ENCODE measurements around the gene NR5A1.

Gene NR5A1

DNA sequence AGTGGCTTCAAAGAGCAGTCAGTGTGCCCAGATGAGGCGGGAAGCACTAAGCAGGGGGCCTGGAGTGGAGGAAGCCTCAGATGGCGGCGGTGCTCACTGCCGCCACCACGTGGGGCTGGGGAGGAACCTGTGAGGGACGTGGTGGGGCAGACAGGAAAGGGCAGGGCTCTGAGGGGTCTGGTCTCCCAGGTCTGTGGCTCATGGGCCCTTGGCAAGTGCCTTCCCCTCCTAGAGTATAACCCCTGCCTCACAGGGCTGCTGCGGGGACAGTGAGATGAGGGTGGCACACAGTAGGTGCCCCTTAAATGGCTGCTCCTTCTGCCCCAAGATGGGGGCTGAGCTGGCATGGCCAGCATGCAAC lies 26.6 kb downstream of the NR5A1 start:
- DNase-seq (ENCODE audit: low read depth): no peak

DNA sequence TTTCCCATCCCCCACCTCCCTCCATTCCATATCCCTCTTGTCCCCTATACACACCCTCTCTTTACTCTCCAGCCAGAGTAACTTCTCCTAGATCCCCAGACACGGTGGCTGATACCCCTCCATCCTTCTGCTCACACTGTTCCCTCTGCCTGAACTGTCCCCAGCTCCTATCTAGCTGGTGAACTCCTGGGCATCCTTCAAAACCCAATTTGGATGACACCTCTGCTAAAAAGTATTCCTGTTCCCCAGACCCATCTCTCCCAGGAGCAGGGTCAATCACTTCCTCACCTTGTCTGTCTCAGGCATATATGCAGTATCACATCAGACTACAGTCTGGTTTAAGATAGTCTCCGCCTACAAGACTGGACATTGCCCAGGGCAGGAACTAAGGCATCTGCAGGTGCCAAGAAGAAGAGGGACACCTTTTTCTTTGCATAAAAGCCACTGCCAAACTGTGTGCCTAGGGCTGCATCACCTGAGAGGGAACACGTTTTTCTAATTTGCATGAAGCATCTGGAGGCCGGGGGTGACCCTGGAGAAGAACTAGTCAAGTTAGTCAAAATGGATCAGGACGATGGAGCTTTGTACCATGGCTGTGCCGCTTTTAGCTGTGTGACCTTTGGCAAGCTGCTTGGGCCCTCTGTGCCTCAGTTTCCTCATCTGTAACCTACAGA lies 27.1 kb downstream of the NR5A1 start:
- no peak for DNase-seq (ENCODE audit: low read depth)

DNA sequence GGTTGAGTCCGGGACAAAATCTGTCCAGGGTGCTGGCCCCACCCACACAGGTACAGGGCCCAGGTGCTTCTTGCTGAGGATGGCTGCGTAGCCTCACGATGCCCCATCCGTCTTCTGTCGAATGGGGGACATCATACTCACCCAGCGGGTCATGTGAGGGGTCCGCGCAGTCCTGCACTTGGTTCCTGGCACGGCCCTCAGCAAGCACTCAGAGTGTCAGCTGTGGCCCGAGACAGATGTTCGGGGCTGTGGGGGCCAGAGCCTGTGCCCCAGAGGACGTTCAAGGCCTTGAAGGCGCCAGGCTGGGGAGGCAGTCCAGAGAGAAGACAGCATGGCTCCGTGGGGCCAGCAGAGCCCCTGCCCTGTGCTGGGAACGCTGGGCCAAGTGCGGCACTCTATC lies 27.8 kb downstream of the NR5A1 start:
- DNase-seq (ENCODE audit: low read depth): no peak

DNA sequence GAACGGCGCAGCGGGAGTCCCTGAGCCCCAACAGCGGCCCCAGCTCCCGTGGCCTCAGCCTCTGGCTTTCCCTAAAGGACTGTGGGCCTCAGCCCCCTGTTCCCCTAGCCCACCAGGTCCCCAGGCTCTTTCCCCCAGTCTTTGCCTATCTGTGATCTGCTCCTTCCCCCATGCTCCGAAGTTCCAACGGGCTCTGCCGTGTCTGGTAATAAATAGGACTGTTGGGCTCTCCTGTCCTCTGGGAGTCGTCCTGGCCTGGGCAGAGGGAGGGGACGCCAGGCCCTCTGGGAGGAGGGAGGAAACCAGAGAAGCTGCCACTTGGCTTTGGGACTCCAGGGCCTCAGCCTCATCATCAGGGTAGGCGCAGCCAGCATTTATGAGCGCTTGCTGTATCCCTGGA lies 28.8 kb downstream of the NR5A1 start:
- DNase-seq (ENCODE audit: low read depth): no peak

DNA sequence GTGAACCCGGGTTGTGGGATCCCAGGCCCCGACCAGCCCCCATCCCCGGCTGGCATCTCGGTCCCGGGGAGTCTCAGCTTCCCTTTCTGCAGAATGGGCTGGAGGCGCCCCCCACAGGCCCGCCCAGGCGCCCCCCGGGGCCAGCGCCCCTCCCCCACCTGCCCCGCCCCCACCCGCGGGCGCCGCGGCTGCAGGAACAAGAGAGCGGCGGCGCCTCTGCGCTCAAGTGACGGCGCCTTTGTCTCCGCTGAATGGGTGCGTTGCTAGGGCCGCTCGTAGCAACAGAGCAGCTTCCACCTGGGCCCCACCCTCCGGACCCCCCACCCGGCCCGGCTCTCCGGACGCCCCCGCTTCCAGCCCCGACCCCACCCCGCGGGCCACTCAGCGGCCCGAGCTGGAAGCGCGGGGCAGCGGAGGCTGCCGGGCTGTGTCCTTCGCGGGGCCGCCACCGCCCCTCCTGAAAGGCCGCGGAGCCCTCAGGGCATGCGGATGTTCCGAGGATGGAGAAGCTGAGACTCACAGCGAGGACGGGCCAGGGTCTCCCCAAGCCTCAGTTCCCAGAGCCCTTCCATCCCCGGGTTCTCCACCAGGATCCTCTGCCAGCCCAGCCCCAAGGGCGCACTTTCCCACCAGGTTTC lies 29.4 kb downstream of the NR5A1 start:
- no peak for DNase-seq (ENCODE audit: low read depth)

DNA sequence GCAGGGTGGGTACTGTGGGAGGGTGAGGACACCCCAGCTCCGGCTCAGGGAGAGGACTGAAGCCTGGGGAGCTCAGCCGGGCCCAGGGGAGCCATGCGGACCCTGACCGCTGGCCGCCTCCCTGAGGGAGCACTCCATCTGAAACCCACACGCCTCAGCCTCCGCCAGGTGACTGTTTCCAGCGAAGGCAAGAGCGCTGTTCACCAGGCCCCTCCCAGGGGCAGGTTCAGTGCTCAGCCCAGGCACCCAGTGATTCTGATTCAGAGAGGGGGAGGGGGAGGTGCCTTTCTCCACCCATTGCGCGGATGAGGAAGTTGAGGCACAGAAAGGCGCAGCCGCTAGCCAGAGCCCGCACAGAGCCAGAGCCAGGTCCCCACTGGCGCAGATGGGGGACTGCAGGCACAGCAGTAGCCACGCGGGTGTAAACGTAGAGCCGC lies 30.0 kb downstream of the NR5A1 start:
- no peak for DNase-seq (ENCODE audit: low read depth)

DNA sequence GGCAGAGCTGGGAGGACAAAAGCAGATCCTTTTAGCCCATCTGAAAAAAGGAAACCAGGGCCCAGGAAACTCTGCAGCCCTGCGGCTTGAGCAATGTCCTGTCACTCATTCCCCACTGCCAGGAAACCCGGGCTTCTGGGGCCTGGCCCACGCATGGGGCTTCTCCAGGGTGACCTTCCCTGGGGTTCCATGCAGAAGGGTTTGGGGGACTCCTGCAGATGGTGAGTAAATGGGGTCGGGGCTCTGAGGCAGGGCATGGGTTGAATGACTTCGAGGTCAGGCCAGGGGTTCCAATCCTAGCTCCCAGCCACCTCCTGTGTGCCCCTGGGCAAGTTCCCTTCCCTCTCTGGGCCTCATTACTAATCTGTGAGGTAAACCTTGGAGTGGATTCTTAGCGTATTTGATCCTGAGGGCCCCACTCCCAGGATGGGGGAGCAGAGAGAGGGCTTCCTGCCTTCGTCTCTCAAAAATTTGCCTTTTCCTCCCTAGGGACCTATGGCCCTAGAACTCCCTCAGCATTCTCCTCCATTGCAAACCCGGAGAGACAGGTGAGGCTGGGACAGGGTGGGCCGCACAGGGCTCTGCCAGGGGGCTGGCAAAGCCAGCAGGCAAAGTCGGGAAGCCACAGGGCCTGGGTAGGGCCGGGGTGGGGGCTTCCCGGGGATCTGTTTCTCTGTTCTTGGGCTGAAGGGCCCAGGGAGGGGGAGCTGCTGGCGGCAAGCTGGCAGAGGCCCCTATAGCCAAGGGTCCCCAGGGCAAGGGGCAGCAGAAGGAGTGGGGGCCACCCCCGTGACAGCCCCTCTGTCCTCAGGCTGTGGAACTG lies 31.1 kb downstream of the NR5A1 start:
- no peak for DNase-seq (ENCODE audit: low read depth)

DNA sequence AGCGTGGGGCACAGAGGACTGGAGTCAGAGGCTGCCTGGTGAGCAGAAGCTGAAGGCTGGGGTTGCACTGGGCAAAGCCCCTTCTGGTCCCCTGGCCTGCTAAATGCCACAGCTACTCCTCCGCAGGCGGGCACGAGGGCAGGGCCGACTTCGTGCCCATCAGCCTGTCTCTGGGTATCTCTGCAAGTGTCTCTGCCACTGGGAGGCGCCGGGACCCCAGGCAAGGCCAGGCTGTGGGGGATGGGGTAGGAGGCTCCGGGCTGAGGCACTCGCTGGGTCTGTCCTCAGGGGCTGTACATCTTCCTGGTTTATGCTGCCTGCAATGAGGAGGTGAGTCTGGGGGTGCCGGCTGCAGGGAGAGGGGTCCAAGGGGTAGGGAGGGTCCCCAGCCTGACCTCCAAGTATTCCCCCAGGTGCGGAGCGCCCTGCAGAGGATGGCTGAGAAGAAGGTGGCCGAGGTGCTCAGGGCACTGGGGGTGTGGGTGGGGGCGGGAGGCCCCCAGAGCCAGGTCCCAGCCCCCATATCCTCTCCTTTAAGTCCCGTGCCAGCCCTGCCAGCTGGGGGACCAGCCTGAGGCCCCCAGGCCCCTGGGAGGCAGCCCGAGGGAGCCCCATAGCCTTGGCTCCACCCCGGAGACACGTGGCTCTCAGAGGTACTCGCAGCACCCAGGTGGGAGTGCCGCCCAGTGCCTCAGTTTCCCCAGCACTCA lies 31.9 kb downstream of the NR5A1 start:
- no peak for DNase-seq (ENCODE audit: low read depth)

DNA sequence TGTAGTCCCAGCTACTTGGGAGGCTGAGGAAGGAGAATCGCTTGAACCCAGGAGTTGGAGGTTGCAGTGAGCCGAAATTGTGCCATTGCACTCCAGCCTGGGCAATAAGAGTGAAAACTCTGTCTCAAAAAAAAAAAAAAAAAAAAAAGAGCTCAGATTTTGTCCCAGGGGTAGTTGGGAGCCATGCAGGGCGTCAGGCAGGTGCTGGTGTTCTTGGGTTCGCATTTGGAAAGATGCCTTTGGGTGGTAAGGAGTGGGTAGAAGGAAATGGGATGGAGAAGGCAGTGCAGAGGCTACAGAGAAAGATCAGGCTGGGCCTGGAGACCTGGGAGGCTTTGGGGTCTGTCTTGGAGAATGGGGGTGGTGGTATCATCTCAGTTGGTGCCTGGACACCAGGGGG lies 33.0 kb downstream of the NR5A1 start:
- DNase-seq (ENCODE audit: low read depth): no peak

DNA sequence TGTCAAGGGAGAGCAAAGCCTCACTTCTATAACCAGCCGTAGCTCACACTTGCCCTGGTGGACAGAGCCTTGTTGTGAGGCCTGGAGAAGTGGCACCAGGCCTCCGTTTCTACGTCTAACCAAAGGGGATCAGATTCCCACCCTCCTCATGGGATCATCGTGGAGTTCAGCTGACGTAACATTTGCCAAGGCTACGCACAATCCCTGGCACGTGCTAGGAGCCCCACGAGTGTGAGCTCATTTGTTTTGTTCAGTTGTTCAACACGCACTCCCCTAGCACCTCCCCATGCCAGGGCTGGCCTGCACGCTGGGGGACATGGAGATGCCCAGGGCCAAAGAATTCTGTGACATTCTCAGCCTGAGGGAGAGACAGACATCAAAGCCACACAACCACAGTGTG lies 33.9 kb downstream of the NR5A1 start:
- DNase-seq (ENCODE audit: low read depth): no peak

DNA sequence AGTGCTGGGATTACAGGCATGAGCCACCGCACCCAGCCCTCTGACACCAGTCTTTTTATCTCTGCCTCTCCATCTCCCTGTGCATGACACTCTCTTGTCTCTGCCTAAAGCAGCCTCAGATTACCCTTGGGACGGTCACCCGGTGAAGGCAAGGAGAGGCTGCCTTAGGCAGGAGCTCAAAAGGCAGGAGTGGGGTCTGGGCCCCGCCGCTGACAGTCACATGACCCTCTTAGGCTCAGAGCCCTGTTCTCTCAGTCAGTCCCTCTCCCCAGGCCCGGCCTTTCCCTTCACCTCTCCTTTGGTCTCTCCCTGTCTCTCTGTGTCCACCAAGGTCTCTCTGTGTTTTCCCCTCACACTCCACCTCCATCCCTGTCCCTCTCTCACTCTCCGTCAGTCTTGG lies 34.4 kb downstream of the NR5A1 start:
- no peak for DNase-seq (ENCODE audit: low read depth)

DNA sequence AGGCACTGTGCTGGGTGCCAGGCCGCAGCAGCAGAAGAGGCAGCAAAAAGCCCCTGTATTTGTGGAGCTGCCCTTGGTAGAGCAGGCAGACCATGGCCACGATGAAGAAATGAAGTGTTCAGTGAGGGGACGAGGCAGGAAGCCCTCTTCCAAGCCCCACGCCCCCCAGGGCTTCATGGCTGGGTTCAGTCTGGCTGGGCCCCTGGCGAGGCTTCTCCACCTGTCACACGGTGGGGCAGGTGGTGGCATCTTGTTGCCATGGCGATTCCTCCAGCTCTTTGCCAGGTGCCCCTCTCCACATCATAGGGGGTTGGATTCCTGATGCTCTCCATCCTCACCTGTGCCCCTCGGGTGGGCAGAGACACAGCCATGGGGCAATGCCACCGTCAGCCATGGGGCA lies 35.4 kb downstream of the NR5A1 start:
- no peak for DNase-seq (ENCODE audit: low read depth)

DNA sequence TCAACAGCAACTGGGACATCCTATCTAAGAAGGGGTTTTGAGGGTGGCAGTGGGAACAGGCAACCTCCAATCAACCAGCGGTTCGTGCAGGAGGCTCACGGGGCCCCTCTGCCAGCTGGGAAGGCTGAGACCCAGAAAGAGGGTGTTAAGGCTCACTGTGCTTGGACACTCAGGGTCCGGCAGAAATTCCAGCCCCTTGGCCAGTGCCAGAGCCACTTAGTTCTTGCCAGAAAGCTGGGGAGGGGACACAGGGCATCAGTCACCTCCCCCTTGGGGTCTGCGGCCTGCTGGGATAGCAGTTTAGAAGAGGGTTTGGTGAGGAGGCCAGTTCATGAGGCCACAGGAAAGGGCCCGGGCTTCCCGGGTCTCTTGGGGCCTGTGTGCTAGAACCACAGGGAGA lies 36.5 kb downstream of the NR5A1 start:
- DNase-seq (ENCODE audit: low read depth): no peak

DNA sequence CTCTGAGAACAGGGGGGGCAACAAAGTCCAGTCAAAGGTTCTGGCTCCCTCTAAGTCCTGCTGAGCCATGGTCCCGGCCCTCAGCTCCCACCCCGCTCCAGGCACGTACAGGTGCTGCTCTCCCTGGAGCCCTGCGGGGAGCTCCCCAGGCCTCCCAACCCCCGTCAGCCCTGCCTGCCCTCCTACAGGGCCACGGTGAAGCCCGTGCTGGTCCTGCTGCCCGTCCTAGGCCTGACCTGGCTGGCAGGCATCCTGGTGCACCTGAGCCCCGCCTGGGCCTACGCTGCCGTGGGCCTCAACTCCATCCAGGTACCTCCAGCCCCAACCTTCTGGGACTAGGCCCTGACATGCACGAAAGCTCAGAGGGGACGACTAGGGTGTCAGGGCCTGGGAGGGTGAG lies 36.9 kb downstream of the NR5A1 start:
- no peak for DNase-seq (ENCODE audit: low read depth)

DNA sequence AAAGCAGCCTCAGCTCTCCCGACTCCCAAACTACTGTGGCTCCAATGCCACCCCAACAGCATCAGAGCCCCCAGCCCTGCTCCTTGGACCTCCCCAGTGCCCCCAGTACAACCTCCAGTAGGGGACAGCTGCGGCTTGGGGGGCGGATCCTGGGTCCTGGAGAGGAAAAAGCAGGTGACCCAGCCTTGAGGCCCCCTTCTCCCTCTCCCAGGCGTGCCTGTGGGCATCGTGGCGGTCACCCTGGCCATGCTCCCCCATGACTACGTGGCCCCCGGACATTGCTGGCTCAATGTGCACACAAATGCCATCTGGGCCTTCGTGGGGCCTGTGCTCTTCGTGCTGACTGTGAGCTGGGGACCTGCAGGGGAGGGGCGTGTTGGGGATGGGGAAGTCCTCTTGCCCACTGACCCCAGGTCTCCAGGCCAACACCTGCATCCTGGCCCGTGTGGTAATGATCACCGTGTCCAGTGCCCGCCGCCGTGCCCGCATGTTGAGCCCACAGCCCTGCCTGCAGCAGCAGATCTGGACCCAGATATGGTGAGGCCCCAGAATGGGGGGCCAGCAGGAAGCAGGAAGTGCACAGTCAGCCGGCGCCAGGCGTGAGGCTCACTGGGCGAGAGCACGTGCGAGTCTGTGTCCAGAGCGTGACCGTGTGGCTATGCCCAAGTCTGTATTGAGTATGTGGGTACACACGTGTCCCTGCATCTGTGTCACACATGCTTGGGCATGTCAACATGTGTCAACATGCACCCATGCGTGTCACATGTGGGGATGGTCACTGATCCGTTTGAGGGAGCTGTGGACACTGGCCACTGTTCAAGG lies 38.0 kb downstream of the NR5A1 start:
- DNase-seq (ENCODE audit: low read depth): no peak

DNA sequence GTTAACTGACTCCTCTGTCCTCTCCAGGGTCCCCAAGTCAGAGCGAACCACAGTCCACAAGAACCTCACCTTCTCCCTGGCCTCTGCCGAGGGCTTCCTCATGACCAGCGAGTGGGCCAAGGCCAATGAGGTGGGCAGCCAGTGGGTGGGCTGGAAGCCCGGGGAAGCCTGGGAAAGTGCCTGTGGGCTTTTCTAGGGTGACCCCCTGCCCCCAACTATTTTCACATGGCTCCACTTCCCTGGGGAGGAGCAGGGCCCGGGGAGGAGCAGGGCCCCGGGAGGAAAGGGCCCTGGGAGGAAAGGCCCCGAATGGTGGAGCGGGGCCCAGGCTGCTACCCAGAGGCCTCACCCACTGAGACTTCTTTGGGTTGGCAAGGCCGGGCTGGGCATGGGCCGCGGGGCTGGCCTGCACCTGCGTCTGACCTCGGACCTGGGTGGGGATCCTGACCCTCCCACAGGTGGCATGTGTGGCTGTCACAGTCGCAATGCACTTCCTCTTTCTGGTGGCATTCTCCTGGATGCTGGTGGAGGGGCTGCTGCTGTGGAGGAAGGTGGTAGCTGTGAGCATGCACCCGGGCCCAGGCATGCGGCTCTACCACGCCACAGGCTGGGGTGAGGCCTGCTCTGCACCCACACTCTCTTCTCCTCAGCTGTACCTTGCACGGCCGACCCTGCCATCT lies 39.0 kb downstream of the NR5A1 start:
- no peak for DNase-seq (ENCODE audit: low read depth)

DNA sequence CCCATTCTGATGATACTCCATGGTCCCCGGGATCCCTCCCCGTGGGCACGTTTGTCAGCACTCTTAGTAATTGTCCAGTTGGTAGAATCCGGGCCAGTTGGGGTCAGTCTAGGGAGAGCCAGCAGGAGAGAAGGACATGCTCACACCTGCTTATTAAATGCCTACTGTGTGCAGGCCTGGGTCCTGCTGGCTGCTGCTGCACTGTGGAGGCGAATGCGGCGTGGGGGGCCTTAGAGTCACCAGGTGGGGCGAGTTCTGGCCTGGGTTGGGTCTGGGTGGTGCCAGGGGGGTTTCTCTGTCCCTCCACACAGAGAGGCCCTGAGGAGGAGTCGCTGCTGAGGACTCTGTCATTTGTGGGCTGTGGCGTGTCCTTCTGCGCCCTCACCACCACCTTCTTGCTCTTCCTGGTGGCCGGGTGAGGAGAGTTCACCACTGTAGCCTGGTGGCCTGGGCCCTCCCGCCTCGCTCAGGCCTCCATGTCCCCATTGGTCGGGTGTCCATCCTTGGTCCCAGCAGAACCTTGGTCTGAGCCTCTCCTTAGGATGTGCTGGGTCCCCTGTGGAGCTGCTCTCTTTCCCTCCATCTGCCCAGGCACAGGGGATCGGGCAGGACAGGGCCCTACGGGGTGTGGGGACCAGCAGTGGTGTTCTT lies 39.7 kb downstream of the NR5A1 start:
- DNase-seq (ENCODE audit: low read depth): no peak

DNA sequence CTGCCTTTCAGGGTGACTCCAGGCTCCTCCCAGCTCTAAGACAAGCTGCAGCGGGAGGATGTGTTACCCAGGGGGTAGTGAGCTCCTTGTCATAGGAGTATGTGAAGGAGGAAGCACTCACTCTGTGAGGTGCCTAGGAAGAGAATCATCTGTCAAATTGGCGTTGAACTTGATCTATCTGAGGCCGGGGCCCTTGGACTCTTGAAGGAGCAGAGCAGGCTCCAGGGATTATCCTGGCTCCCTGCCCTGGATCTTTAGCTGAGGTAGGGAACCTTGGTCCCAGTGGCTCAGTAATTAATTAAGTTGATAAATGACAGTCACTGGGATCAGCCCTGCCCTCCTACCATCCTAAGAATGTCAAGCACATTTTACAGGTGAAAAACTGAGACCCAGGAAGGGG lies 41.5 kb downstream of the NR5A1 start:
- no peak for DNase-seq (ENCODE audit: low read depth)

DNA sequence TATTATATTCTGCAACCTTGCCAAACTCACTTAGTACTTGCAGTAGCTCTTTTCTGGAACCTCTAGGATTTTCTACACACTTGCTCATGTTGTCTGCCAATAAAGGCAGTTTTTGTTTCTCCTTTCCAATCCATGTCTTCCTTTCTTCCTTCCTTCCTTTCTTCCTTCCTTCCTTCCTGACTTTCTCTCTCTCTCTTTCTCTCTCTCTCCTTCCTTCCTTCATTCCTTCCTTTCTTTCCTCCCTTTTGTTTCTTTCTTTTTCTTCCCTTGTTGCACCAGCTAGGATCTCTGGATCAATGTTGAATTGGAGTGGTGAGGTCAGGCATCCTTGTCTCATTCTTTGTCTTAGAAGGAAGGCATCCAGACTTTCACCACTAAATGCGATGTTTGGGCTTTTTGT lies 44.5 kb downstream of the NR5A1 start:
- no peak for DNase-seq (ENCODE audit: low read depth)

DNA sequence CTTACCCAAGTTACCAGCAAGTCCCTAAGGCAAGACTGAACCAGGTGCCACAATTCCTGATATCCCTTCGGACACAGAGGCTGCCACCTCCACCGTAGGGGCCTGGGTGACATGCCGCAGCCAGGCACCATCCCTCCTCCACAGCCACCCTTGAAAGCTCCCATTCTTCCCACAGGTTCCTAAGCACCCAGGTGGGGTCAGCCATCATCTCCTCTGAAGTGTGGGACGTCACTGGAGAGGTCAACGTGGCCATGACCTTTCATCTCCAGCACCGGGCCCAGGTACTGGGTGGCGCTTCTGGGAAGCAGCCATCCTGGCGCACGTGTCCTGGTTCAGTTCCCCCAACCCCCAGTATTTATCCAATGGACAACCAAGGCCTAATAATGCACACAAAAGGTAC lies 48.8 kb downstream of the NR5A1 start:
- no peak for DNase-seq (ENCODE audit: low read depth)
